Epithelial cell of esophagus (primary cell): ENCODE data around the gene CAMK2B.

Experiments used
- DNase-seq: peaks from one replicate; pipeline ENCODE4 v3.0.0; 2010; ENCODE audit warnings: low read depth
- H3K4me3 ChIP-seq: 2 replicates; pipeline ENCODE4 v1.5.1; 2011; ENCODE audit warnings: mild to moderate bottlenecking, low read length, control low read depth
- TF ChIP-seq, protein P1 (sequence below): IDR thresholded peaks from 2 replicates; pipeline ENCODE4 v1.5.1; 2011; ENCODE audit warnings: low read depth, mild to moderate bottlenecking, low read length, control low read depth, inconsistent platforms; ENCODE audit not compliant: insufficient read depth; ENCODE audit errors: missing control alignments

Gene CAMK2B

DNA sequence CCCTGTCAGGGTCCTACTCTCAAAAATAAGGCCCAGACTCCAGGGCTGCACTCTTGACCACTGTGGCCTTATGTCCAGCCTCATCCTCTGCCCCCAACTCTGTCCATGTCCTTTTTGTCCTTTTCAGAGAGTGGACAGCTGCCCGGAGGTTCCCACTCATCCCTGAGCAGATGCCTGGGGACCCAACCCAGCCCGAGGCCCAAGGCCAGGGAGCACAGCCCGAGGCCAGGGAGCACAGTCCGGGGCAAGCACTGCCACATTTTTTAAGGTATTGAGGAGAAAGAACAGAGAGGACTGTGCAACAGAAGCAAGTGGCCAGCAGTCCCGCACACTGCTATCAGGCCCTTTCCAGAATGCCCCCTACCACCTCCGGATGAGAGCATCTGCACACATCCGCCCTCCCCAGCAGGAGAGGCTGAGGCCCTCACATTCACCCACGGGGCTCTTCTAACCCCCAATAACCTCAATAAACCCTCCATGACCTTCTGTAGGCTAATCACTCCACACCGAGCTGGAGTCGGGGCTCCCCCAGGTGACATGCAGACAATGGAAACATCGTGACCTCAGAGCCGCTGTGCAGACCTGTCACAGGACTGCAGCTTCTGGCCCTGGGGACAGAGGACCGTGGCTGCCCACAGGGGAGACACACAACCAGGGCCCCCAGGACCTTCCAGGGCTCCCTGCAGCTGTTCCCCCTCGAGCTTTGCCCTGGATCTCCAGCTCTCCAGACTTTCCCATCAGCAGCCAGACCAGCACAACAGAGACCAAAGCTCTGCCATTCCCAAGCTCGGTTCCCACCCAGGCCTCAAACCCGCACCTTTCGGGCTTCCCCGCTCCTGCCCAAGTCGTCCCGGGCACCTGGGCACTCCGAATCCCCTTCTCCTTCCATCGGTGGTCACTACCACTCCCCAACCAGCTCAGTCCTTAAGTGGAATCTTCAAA is 51.4 kb downstream of the CAMK2B start:
- H3K4me3 ChIP-seq: no peak overlapping the region
- TF ChIP-seq, protein P1, sequence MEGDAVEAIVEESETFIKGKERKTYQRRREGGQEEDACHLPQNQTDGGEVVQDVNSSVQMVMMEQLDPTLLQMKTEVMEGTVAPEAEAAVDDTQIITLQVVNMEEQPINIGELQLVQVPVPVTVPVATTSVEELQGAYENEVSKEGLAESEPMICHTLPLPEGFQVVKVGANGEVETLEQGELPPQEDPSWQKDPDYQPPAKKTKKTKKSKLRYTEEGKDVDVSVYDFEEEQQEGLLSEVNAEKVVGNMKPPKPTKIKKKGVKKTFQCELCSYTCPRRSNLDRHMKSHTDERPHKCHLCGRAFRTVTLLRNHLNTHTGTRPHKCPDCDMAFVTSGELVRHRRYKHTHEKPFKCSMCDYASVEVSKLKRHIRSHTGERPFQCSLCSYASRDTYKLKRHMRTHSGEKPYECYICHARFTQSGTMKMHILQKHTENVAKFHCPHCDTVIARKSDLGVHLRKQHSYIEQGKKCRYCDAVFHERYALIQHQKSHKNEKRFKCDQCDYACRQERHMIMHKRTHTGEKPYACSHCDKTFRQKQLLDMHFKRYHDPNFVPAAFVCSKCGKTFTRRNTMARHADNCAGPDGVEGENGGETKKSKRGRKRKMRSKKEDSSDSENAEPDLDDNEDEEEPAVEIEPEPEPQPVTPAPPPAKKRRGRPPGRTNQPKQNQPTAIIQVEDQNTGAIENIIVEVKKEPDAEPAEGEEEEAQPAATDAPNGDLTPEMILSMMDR: no peak
- no peak for DNase-seq

DNA sequence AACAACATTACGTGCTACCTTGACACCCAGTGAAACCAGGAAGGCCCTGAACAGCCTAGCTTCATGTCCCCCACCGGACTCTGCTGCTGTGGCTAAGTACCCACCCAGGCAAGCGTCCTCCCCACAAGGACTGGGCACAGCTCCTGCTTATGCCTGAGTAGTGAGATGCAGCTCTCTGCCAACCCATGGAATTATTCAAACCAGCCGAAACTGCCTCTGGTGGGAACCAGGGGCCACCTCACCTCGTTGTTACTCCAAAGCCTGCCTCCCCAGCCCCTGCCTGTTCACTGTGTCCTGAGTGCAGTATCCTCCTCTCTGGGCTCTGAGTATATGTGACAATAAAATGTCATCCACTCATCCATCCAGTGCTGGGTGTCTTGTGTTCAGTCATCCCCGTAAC is 52.4 kb downstream of the CAMK2B start:
- no peak overlapping the region for H3K4me3 ChIP-seq
- DNase-seq: no peak
- TF ChIP-seq, protein P1: no peak

DNA sequence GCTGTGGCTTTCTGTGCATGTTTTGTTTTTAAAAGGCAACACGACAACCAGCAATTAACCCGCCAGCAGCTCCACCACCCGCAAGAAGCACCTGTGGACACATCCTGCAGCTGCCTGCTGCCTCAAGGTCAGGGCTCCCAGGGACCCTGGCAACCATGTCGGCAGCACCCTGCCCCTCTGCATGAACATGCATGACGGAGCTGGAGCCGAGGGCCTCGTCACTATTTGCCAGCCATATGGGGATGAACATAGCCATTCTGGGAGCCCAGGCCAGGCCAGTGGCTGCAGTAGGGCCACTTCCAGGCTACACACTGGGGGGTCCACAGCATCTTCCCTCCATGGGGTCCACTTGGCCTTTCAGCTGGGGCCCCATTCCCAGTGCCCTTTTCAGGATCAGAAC is 52.9 kb downstream of the CAMK2B start:
- DNase-seq: no peak
- no peak overlapping the region for H3K4me3 ChIP-seq
- TF ChIP-seq, protein P1: no peak

DNA sequence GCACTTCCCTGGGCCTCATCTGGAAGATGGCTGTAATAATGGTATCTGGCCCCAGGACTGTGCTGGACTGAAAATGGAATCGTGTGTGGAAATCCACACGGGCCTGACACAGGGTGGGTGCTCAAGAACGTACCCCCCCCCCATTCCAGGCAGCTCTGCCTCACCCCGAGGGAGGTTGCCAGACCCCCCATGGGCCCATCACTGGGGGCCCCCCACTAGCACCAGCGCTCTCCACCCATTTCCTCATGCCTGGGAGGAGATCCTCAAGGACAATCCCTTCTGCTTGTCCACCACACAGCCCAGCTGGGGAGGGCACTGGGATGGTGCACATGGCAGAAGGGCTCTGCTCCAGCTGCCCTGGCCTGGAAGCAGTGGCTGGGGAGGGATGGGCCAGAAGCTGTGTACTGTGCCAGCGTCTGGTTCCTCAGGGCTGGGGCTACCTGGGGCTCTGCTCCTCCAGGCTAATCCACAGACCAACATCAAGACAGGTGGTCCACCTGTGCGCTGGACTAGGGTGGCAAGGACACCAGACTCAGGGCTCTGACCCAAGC is 55.4 kb downstream of the CAMK2B start:
- H3K4me3 ChIP-seq: no peak overlapping the region
- DNase-seq: no peak
- TF ChIP-seq, protein P1: no peak

DNA sequence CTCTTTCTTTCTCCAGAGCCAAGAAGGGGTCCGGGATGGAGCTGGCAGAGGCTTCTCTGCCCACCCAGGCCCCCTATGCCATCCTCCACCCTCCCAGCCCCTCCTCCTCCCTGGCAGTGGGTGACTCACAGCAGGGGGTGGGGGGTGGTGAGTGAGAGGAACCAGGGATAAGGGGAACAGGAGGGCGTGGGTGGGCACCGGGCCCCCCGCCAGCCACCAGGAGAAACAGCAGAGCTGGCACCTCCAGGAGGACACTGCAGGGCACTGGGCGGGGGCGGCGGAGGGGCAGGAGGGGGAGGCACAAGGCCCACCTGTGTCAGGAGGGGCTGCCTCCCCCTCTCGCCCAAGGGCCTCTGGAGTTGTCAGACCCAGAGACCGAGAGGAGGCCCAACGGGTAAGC is 56.0 kb downstream of the CAMK2B start:
- DNase-seq: no peak
- TF ChIP-seq, protein P1: no peak
- no peak overlapping the region for H3K4me3 ChIP-seq

DNA sequence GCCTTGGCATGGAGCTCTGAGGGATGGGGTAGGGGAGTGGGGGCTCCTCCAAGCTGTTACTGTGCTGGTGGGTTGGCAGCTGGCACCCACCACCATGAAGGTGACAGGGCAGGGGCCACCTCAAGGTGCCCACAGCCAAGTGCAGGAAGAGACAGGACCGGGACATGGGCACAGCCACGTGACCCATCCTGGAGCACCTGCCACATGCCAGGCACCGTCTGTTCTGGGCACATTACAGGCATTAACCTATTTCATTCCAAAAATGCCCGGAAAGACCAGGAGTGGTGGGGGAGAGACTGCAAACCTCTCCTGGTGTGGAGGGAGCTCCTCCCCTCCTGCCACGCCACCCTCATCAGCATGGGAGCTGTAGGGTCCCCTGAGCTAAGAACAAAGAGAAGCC is 56.7 kb downstream of the CAMK2B start:
- H3K4me3 ChIP-seq: no peak overlapping the region
- TF ChIP-seq, protein P1: no peak
- no peak for DNase-seq
